PC-3 (cell line): Measurements from ENCODE around the gene TUBB. TPM values are rescaled to one million over a fixed set of nuclear protein-coding genes. Genes with fewer than 3 reads are reported as not detected.

Experiments
- ATAC-seq: fragments of 200-7000 bp; cut with Tn5 transposase; 2 replicates; pipeline ENCODE4 v1.9.1; 2020; ENCODE audit warnings: mild to moderate bottlenecking, moderate library complexity
- BruUV-seq: library from RNA; stranded (reverse); fragments of 400-500 nt; replicated peaks from 2 replicates; lab custom pipeline; 2021; lab: Mats Ljungman, UMichigan
- CTCF ChIA-PET: fragments of 300-600 bp; sonication (Branson Sonifier 250); formaldehyde crosslinking; loops from one replicate; lab custom pipeline; 2022; ENCODE audit warnings: antibody characterized with exemption; lab: Charles Lee
- POLR2A ChIA-PET: fragments of 300-600 bp; sonication (Branson Sonifier 250); formaldehyde crosslinking; loops from one replicate; lab custom pipeline; 2022; ENCODE audit warnings: antibody characterized with exemption; ENCODE audit not compliant: unreplicated experiment; lab: Charles Lee
- DNase-seq: peaks from one replicate; pipeline ENCODE4 v3.0.0-alpha.2; 2015
- H2AFZ ChIP-seq: fragments of 300-600 bp; sonication (generic); 2 replicates; pipeline ENCODE4 v1.6.0; 2016; ENCODE audit warnings: antibody characterized with exemption, low read length
- H3F3A ChIP-seq: fragments of 300-600 bp; sonication (generic); one replicate; pipeline ENCODE4 v1.6.0; 2017; ENCODE audit warnings: antibody characterized with exemption, low read length, control low read depth, mild to moderate bottlenecking; ENCODE audit not compliant: unreplicated experiment
- H3K27ac ChIP-seq: fragments of 300-600 bp; sonication (generic); 2 replicates; pipeline ENCODE4 v1.5.1; 2016; ENCODE audit warnings: mild to moderate bottlenecking, low read length
- H3K27me3 ChIP-seq: fragments of 300-600 bp; sonication (generic); 2 replicates; pipeline ENCODE4 v1.6.1; 2016; ENCODE audit warnings: low read length, mixed read lengths
- H3K36me3 ChIP-seq: fragments of 300-600 bp; sonication (generic); 2 replicates; pipeline ENCODE4 v1.6.1; 2016; ENCODE audit warnings: low read depth, mixed run types, low read length, mixed read lengths
- H3K4me1 ChIP-seq: fragments of 300-600 bp; sonication (generic); 2 replicates; pipeline ENCODE4 v1.5.1; 2016; ENCODE audit warnings: low read length; ENCODE audit not compliant: insufficient read depth
- H3K4me2 ChIP-seq: fragments of 300-600 bp; sonication (generic); 2 replicates; pipeline ENCODE4 v1.6.0; 2016; ENCODE audit warnings: low read length
- H3K4me3 ChIP-seq: fragments of 300-600 bp; sonication (generic); 2 replicates; pipeline ENCODE4 v1.5.1; 2016; ENCODE audit warnings: mild to moderate bottlenecking, low read length, mixed read lengths
- H3K79me2 ChIP-seq: fragments of 300-600 bp; sonication (generic); 2 replicates; pipeline ENCODE4 v1.6.1; 2017; ENCODE audit warnings: low read length, mixed read lengths
- H3K9ac ChIP-seq: fragments of 300-600 bp; sonication (generic); 2 replicates; pipeline ENCODE4 v1.6.0; 2016; ENCODE audit warnings: mild to moderate bottlenecking, low read length
- H3K9me2 ChIP-seq: fragments of 300-600 bp; sonication (generic); replicated peaks from 2 replicates; pipeline ENCODE4 v1.6.1; 2016; ENCODE audit warnings: mixed run types, low read length, mixed read lengths
- H3K9me3 ChIP-seq: fragments of 300-600 bp; sonication (generic); 2 replicates; pipeline ENCODE4 v1.6.1; 2016; ENCODE audit warnings: low read length, mixed read lengths
- H4K20me1 ChIP-seq: fragments of 300-600 bp; sonication (generic); 2 replicates; pipeline ENCODE4 v1.6.1; 2016; ENCODE audit warnings: low read length, mixed read lengths
- EZH2 ChIP-seq: fragments of 300-600 bp; sonication (generic); IDR thresholded peaks from one replicate; pipeline ENCODE4 v1.6.1; 2017; ENCODE audit warnings: antibody characterized with exemption, mild to moderate bottlenecking, low read length; ENCODE audit not compliant: unreplicated experiment
- EZH2phosphoT487 ChIP-seq: fragments of 300-600 bp; sonication (generic); IDR thresholded peaks from 2 replicates; pipeline ENCODE4 v1.6.1; 2018; ENCODE audit warnings: mild to moderate bottlenecking, antibody characterized with exemption, low read length, borderline replicate concordance
- intact Hi-C: fragments of 100-400 bp; cut with micrococcal nuclease; formaldehyde crosslinking; loops from 2 replicates; pipeline ENCODE4 v1.9.0; 2023
- total RNA-seq: library from RNA; depleted of rRNA; stranded (reverse); fragments of >200 nt; gene quantifications from 2 replicates; pipeline ENCODE4 v1.2.3, GENCODE V29; 2014
- TF ChIP-seq, protein P1 (sequence below): fragments of 300-600 bp; sonication (generic); conservative IDR thresholded peaks from 2 replicates; pipeline ENCODE4 v1.5.1; 2017; ENCODE audit warnings: antibody characterized with exemption, low read depth, mild to moderate bottlenecking, low read length

TUBB gene
- total RNA-seq, 1 experiment from 2014 or later: 1,398 TPM

DNA sequence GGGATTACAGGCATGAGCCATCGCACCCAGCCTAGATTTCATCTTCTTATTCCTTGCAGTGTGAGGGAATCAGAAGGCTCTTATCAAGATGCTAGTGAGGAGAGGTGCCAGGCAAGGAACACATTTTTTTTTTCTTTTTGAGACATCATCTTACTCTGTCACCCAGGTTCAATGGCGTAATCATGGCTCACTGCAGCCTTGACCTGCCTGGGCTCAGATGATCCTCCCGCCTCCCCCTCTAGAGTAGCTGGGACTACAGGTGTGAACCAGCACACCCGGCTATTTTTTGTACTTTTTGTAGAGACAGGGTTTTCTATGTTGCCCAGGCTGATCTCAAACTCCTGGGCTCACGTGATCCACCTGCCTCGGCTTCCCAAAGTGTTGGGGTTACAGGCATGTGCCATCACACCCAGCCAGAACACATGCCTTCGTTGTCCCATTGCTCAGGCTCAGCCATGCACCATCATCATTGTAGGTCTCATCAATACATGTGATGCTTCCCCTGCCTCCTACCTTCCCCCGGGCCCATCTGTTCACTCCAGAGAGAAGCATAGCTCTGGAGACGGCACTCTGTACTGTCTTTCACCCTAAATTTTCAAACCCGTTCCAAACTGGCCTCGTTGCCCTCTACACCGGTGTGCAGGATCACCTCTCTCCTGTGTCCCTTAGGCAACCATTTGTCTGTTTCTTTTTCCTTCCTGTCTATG lies 12.2 kb downstream of the TUBB start:
- no peak for DNase-seq
- no TSS peak for BruUV-seq
- Histone ChIP-seq H3K9me3 (no peaks in the 10 kb centered on the region), H3K9me2 (no peaks in the 10 kb centered on the region), H3K4me2 (no peak overlapping the region), H3K9ac (no peak overlapping the region), H2AFZ (no peak overlapping the region), H3K4me1 (peaks cover 17% of the 10 kb centered on the region; the same call in 1 of the 2 replicates), H3K36me3 (peaks cover 37% of the 10 kb centered on the region), H3K4me3 (no peak overlapping the region), H3K27ac (no peak overlapping the region), H3K27me3 (no peaks in the 10 kb centered on the region), H4K20me1 (no peaks in the 10 kb centered on the region), H3F3A (peaks cover 5% of the 10 kb centered on the region), H3K79me2 (peaks cover 14% of the 10 kb centered on the region)
- TF ChIP-seq, protein P1, sequence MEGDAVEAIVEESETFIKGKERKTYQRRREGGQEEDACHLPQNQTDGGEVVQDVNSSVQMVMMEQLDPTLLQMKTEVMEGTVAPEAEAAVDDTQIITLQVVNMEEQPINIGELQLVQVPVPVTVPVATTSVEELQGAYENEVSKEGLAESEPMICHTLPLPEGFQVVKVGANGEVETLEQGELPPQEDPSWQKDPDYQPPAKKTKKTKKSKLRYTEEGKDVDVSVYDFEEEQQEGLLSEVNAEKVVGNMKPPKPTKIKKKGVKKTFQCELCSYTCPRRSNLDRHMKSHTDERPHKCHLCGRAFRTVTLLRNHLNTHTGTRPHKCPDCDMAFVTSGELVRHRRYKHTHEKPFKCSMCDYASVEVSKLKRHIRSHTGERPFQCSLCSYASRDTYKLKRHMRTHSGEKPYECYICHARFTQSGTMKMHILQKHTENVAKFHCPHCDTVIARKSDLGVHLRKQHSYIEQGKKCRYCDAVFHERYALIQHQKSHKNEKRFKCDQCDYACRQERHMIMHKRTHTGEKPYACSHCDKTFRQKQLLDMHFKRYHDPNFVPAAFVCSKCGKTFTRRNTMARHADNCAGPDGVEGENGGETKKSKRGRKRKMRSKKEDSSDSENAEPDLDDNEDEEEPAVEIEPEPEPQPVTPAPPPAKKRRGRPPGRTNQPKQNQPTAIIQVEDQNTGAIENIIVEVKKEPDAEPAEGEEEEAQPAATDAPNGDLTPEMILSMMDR: no peak
- TF ChIP-seq EZH2phosphoT487 (no peak), EZH2 (no peak)
- POLR2A ChIA-PET: interaction anchor here (0.6 to 0.7 kb wide), 3 partner anchors 79 to 169 kb away, joined by 3 to 19 read pairs (median 3); no protein-coding TSS in a partner anchor
- ATAC-seq: no peak
- intact Hi-C loops: no loop called here
- CTCF ChIA-PET: no interaction called here

DNA sequence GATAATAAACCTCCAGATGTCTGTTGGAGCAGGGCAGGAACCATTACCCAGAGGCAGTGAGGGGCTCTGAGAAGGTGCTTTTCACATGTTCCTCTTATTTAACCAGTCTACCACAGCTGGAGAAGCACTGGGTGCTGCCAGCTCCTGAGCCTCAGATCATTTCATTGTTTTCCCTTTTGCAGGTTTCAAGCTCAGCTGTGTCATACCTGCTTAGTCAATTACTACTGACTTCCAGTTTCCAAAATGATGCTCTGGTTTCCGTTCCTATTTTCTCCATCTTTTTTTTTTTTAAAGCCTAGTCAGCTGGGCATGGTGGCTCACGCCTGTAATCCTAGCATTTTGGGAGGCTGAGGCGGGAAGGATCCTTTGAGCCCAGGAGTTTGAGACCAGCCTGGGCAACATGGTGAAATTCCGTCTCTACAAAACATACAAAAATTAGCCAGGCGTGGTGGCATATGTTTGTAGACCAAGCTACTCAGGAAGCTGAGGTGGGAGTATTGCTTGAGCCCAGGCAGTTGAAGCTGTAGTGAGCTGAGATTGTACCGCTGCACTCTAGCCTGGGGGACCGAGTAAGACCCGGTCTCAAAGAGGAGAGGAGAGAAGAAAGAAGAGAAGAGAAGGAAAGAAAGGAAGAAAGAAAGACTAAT lies 15.6 kb downstream of the TUBB start:
- Histone ChIP-seq H3K4me2 (no peak overlapping the region), H3K9me3 (no peaks in the 10 kb centered on the region), H3K4me1 (peaks cover 41% of the 10 kb centered on the region), H3K27ac (no peak overlapping the region), H4K20me1 (no peaks in the 10 kb centered on the region), H3K9me2 (no peaks in the 10 kb centered on the region), H3F3A (no peaks in the 10 kb centered on the region), H2AFZ (no peak overlapping the region), H3K79me2 (peaks cover 47% of the 10 kb centered on the region), H3K27me3 (no peaks in the 10 kb centered on the region), H3K9ac (no peak overlapping the region), H3K36me3 (peaks cover 45% of the 10 kb centered on the region), H3K4me3 (no peak overlapping the region)
- ATAC-seq (no peak), DNase-seq (no peak)
- BruUV-seq: no TSS peak
- CTCF ChIA-PET: no interaction called here
- TF ChIP-seq, protein P1: no peak
- TF ChIP-seq EZH2phosphoT487: no peak
- TF ChIP-seq EZH2: no peak
- POLR2A ChIA-PET: no interaction called here
- intact Hi-C loops: no loop called here

DNA sequence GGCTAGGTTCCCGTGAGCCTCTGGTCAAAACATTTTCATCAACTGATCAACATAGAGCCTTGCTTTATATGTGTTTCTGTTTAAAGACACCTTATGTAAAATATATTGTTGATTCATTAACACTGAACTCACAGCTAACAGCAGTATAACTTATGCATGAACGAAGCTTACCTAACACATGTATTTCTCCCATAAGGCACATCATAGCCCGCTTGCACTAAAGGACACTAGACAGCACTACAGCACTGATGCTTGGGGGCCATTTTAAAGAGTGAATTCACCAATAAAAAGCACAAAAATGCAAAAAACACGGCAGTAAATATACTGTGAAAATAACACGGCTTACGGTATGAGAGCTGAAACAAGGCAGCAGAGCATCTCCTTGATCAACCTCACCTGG lies 18.4 kb downstream of the TUBB start:
- DNase-seq: no peak
- Histone ChIP-seq H3F3A (peaks cover 4% of the 10 kb centered on the region), H3K36me3 (peaks cover 43% of the 10 kb centered on the region), H3K9me3 (no peaks in the 10 kb centered on the region), H4K20me1 (peaks cover 5% of the 10 kb centered on the region), H3K27me3 (no peaks in the 10 kb centered on the region), H3K4me1 (peaks cover 52% of the 10 kb centered on the region), H3K9ac (no peak overlapping the region), H3K27ac (peak overlapping the region; percentile 39; the same call in 1 of the 2 replicates), H3K4me3 (peak overlapping the region; percentile 8; the same call in 1 of the 2 replicates), H3K4me2 (peak overlapping the region; percentile 12), H2AFZ (no peak overlapping the region), H3K9me2 (no peaks in the 10 kb centered on the region), H3K79me2 (peaks cover 70% of the 10 kb centered on the region)
- BruUV-seq: no TSS peak
- no peak for TF ChIP-seq EZH2
- TF ChIP-seq, protein P1: no peak
- no peak for TF ChIP-seq EZH2phosphoT487
- intact Hi-C loops: no loop called here
- no peak for ATAC-seq
- ChIA-PET POLR2A (interaction anchor here (1.4 kb wide), 1 partner anchor 14 kb away, joined by 4 read pairs; no protein-coding TSS in a partner anchor), CTCF (no interaction called here)
